A673 (cell line): ENCODE results near the gene GATA2. TPM values are rescaled to one million over a fixed set of nuclear protein-coding genes. Genes with fewer than 3 reads are reported as not detected.

Experiments
- BruUV-seq: library from RNA; stranded (reverse); fragments of 400-500 nt; replicated peaks from 2 replicates; lab custom pipeline; 2021; lab: Mats Ljungman, UMichigan
- CTCF ChIA-PET: fragments of 300-600 bp; sonication (Branson Sonifier 250); formaldehyde crosslinking; loops from one replicate; lab custom pipeline; 2022; ENCODE audit warnings: antibody characterized with exemption; lab: Charles Lee
- POLR2A ChIA-PET: fragments of 300-600 bp; sonication (Branson Sonifier 250); formaldehyde crosslinking; loops from one replicate; lab custom pipeline; 2022; ENCODE audit warnings: antibody characterized with exemption; ENCODE audit not compliant: low non-redundant PET; lab: Charles Lee
- DNase-seq: peaks from one replicate; pipeline ENCODE4 v3.0.0-alpha.2; 2015; ENCODE audit warnings: low spot score
- H3K27ac ChIP-seq: fragments of 200-600 bp; sonication (generic); 2 replicates; pipeline ENCODE4 v1.5.1; 2016; ENCODE audit warnings: mixed run types, low read depth, mild to moderate bottlenecking, mixed read lengths, antibody characterized with exemption, low read length; ENCODE audit not compliant: poor library complexity, severe bottlenecking
- H3K27me3 ChIP-seq: fragments of 200-600 bp; sonication (generic); replicated peaks from 2 replicates; pipeline ENCODE4 v1.6.1; 2017; ENCODE audit warnings: mixed run types, low read depth, mild to moderate bottlenecking, mixed read lengths, antibody characterized with exemption, low read length; ENCODE audit not compliant: insufficient read depth, poor library complexity
- H3K36me3 ChIP-seq: fragments of 200-600 bp; sonication (generic); 2 replicates; pipeline ENCODE4 v1.6.1; 2016; ENCODE audit warnings: mixed run types, mild to moderate bottlenecking, mixed read lengths, antibody characterized with exemption, low read length; ENCODE audit not compliant: insufficient read depth, poor library complexity, severe bottlenecking
- H3K4me1 ChIP-seq: fragments of 200-600 bp; sonication (generic); 2 replicates; pipeline ENCODE4 v1.6.1; 2017; ENCODE audit warnings: mixed run types, mild to moderate bottlenecking, mixed read lengths, antibody characterized with exemption, low read length; ENCODE audit not compliant: insufficient read depth, poor library complexity, severe bottlenecking
- H3K4me3 ChIP-seq: fragments of 200-600 bp; sonication (generic); 2 replicates; pipeline ENCODE4 v1.5.1; 2016; ENCODE audit warnings: low read depth, mixed run types, mild to moderate bottlenecking, mixed read lengths, low read length; ENCODE audit not compliant: poor library complexity, severe bottlenecking
- H3K9me3 ChIP-seq: fragments of 200-600 bp; sonication (generic); 2 replicates; pipeline ENCODE4 v1.6.1; 2016; ENCODE audit warnings: mixed run types, low read depth, mild to moderate bottlenecking, mixed read lengths, antibody characterized with exemption, low read length; ENCODE audit not compliant: poor library complexity, severe bottlenecking
- CTCF ChIP-seq: fragments of 300-800, 200-600 bp; sonication (generic); conservative IDR thresholded peaks from 2 replicates; pipeline ENCODE4 v1.5.1; 2017; ENCODE audit warnings: low read depth, mild to moderate bottlenecking, antibody characterized with exemption, low read length, moderate library complexity, mixed read lengths
- EZH2 ChIP-seq: fragments of 200-600 bp; sonication (generic); IDR thresholded peaks from 2 replicates; pipeline ENCODE4 v1.6.1; 2017; ENCODE audit warnings: borderline replicate concordance, low read depth, mild to moderate bottlenecking, mixed read lengths, antibody characterized with exemption, low read length; ENCODE audit not compliant: poor library complexity, severe bottlenecking
- intact Hi-C: fragments of 100-400 bp; cut with micrococcal nuclease; formaldehyde crosslinking; loops from one replicate; pipeline ENCODE4 v1.10.0; 2022; ENCODE audit not compliant: unreplicated experiment
- total RNA-seq: library from RNA; stranded (reverse); gene quantifications from 2 replicates; pipeline ENCODE4 v1.2.3, GENCODE V29; 2021

The GATA2 gene
- total RNA-seq, 1 experiment from 2014 or later = 19.4 TPM

GRCh38 chr3:128462341-128462910 is 30.6 kb downstream of the GATA2 start:
- intact Hi-C loops = no loop called here
- CTCF ChIA-PET = no interaction called here
- POLR2A ChIA-PET = no interaction called here
- TF ChIP-seq EZH2 = no peak
- Histone ChIP-seq H3K36me3 (no peaks in the 10 kb centered on the region), H3K27ac (no peak overlapping the region), H3K4me1 (no peaks in the 10 kb centered on the region), H3K9me3 (no peaks in the 10 kb centered on the region), H3K27me3 (no peaks in the 10 kb centered on the region), H3K4me3 (no peak overlapping the region)
- BruUV-seq = no TSS peak
- no peak for DNase-seq

GRCh38 chr3:128461731-128462130 is 31.3 kb downstream of the GATA2 start:
- H3K4me3 ChIP-seq = no peak overlapping the region

GRCh38 chr3:128459461-128459820 is 33.6 kb downstream of the GATA2 start:
- intact Hi-C loops = no loop called here
- ChIA-PET POLR2A (no interaction called here), CTCF (no interaction called here)
- no peak overlapping the region for H3K27ac ChIP-seq
- no peaks in the 10 kb centered on the region for H3K9me3 ChIP-seq
- no peak overlapping the region for H3K4me3 ChIP-seq
- BruUV-seq = no TSS peak
- H3K36me3 ChIP-seq = no peaks in the 10 kb centered on the region
- DNase-seq = no peak
- no peaks in the 10 kb centered on the region for H3K4me1 ChIP-seq
- TF ChIP-seq EZH2 = no peak
- TF ChIP-seq CTCF = no peak
- H3K27me3 ChIP-seq = no peaks in the 10 kb centered on the region

More at GRCh38 chr3:128461731-128462130, 31.3 kb downstream of the GATA2 start:
- no peak for DNase-seq
- Histone ChIP-seq H3K36me3 (no peaks in the 10 kb centered on the region), H3K4me1 (no peaks in the 10 kb centered on the region), H3K27me3 (no peaks in the 10 kb centered on the region), H3K27ac (no peak overlapping the region), H3K9me3 (no peaks in the 10 kb centered on the region)
- BruUV-seq = no TSS peak
- CTCF ChIA-PET = no interaction called here
- intact Hi-C loops = no loop called here
- TF ChIP-seq EZH2 = no peak
- TF ChIP-seq CTCF = no peak
- POLR2A ChIA-PET = no interaction called here
